HFF-Myc (cell line): ENCODE results near the gene DCN.
A peak's percentile ranks its signal among the peaks of the same experiment; 100 is the strongest.

Experiments
- DNase-seq: peaks from one replicate; pipeline ENCODE4 v3.0.0-alpha.2; 2011; ENCODE audit warnings: low read depth; ENCODE audit errors: extremely low read depth
- H3K4me3 ChIP-seq: replicated peaks from 2 replicates; pipeline ENCODE4 v1.5.1; 2011; ENCODE audit warnings: low read depth, mild to moderate bottlenecking, control low read depth, low read length
- CTCF ChIP-seq: IDR thresholded peaks from 2 replicates; pipeline ENCODE4 v1.5.1; 2012; ENCODE audit warnings: mild to moderate bottlenecking, low read depth, low read length, control low read depth; ENCODE audit errors: missing control alignments

Gene DCN

GRCh38 chr12:91143206-91143605 lies 39.4 kb downstream of the DCN start:
- no peak for TF ChIP-seq CTCF
- no peak overlapping the region for H3K4me3 ChIP-seq
- DNase-seq: no peak

DNA sequence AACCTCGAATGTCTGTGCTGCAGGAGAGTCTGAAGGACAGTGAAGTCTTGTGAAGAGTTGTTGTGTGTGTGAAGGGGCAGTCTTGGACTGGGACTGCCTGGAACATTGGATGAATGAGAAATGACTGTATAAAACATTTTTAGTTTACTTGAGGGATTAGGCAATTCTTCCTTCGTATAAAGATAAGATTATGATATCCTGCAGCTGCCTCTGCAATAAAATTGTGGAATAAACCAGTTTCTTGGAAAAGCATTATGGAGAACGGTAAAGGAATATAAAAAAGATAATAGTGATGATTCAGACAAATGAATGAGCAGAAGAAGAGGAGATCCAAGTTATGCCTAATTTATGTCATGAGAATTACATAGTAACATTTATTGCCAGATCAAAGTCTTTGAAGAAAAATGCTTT lies 40.4 kb downstream of the DCN start:
- DNase-seq: no peak
- no peak for TF ChIP-seq CTCF
- no peak overlapping the region for H3K4me3 ChIP-seq

DNA sequence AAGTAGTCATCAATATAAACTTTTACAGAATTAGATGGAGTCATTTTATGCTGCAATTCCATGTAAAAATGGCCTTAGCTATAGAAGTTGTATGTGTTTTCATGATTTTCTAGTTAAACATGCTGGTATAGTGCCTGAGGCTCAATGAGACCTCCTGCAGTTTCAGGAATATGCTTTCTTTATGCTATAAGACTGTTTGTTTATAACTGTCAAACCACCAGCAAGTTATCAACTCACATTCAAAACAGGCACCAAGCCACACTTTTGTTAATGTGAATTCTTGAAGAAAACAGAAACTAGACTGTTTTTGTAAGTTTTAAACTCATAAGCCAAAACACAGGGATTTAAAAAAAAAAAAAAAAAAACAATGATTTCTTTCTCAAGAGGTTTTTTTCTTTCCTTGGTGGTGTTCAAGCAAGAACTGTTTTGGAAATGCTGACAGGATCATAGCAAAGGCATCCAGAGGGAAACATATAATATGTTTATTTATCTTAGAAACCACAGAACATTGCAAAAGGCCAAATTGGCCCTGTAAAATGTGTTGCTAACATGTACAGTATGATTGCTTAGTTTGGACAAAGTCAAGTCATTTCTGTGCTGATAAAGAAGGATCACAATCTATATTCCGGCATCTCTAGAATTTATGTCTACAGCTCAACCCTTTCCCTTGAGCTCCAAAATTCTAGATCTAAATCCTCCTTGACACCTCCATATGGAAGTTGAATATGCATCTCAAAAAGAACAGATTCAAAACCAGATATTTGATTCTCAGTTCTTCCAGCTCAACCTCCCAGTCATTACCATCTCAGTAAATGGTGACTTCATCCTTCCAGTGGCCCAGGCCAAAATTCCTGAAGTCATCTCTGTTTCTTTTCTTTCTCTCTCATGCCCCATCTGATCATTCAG lies 42.3 kb downstream of the DCN start:
- no peak for TF ChIP-seq CTCF
- DNase-seq: peak; percentile 88
- H3K4me3 ChIP-seq: no peak overlapping the region

DNA sequence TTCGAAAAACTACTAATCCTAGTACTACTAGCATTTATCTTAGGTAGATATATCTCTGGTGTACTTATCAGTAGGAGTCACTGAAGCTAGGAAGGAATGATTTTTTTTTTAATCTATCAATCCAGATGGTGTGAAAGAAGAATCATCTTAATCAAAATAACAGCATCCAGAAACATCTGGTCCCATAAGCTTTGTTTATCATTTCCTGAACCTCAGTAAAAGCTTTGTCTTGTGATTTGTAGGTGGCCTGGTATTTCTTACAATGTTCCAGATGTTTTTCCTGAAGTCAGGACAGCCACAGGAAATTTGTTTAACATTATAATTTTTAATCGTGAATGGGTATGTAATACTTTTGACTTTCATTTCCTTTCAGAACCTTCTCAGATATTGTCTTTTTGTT lies 43.3 kb downstream of the DCN start:
- peak; percentile 70 for DNase-seq
- H3K4me3 ChIP-seq: no peak overlapping the region
- TF ChIP-seq CTCF: no peak

DNA sequence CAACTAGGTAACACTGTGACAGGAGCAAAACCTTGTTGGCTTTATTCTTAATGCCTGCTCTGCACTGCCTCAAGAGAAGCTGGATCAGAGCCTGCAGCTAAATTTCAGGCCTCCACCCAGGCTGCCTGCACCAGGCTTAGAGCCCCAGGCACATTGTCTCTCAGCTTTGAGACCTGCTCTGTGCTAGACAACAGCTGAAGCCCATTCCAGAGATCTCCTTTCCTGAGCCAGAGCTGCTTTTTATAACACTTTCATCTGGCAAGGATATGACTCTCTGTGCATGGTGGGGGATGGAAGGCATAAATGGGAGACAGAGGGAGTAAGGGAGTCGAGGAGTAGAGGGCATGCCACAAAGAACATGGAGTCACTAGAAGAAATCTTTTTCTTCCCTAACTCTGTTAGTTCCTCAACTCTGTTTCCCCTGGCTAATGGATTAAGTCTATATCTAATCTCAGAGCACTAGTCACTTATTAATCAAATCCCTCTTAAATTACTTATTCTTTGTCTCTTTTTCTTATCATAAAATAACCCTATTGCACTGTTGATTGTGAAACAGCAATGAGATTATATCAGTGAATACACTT lies 44.2 kb downstream of the DCN start:
- DNase-seq: peak; percentile 67
- no peak for TF ChIP-seq CTCF
- no peak overlapping the region for H3K4me3 ChIP-seq

GRCh38 chr12:91133871-91134270 lies 48.7 kb downstream of the DCN start:
- no peak overlapping the region for H3K4me3 ChIP-seq
- TF ChIP-seq CTCF: no peak
- no peak for DNase-seq
